ENCODE data around the gene PIP4K2A.
"Not testable (repeated sequence)": the region's sequence is repeated elsewhere in the genome, so short reads cannot be mapped to it uniquely, and the experiment has no call there.

The PIP4K2A gene

GRCh38 chr10:22544325-22545068 is 169.9 kb downstream of the PIP4K2A start:
- peak; percentile 34 for DNase-seq

DNA sequence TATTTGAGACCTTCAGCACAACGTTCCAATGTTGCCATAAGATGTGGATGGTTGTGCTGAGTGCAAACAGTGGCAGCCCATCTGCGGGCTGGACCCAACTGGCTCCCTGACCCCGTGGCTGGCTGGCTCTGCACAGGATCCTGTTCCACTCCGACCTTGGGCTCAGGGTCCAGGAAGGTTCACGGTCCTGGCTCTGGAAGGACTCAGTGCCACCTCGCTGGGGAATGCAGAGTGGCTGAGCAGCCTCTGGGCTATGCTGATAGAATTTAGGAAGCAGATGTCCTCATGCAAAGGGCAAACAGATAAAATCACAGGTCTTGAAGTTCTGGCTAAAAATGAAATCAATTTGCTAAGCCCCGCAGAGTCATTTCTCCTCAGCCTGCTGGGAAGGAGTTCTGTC is 171.6 kb downstream of the PIP4K2A start:
- no peak for DNase-seq

DNA sequence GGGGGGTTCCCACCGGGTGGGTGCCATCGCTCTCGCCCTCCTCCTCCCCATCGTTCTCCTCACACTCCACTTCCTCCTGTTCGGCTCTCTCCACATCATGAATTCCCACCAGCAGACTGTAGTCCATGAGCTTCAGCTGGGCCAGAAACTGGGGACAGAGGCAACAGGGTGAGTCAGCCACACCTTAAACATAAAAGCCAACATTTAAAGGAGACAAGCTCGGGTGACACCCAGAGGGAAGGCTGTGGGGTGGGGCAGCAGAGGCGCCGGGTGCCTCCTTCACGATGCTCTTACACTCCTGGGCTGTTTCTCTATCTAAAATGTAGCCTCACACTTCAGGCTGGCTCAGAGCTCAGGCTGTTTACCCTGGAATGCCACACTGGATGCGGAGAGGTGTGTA is 172.5 kb downstream of the PIP4K2A start:
- DNase-seq: no peak

DNA sequence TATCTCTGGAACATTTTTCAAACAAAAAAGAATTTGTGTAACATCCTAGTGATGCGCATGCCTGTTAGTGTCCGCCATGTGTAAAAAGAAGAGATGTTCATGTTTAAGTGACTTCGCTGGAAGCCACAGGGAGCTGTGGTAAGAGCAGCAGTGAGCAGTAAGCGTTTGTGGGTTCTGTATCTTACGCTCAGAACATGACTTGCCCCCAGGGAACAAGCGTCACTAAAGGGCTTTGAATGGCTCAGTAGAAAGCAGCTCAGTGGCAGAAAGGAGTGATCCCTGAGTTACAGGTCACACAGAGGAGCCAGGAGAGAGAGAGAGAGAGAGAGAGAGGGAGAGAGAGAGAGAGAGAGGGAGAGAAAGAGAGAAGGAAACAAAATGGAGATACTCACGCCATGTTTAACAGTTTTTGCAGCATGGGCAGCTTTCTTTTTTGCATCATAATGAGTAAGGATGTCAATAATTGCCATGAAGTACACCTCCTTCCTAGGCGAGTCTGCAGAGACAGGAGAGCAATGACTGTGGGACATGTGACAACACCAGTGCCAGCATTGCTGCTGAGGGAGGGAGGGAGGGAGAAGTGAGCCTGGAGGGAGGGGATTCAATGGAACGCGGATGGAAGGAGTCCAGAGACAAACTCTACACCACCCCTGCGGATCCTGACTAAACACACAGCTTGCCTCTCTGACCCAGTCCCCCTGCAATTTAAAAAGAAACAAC is 174.6 kb downstream of the PIP4K2A start:
- DNase-seq: no peak

DNA sequence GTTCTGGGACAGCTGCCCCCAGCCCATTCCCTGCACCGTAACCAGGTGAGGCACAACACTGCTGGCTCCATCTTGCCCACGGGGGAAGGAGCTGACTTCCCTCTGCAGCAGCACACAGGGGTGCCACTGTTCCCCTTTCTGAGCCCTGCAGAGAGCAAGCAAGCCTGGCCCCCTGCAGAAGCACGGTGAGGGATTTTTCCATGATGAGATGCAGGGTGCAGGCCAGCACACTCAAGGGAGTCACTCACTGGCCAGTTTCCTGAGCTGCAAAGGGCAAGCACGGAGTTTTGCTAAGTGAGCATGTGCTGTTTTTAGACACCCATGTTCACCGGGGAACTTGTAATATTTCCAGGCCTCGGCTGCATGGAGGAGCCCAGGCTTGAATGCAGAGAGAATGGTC is 176.6 kb downstream of the PIP4K2A start:
- no peak for DNase-seq

- DNase-seq: peak; percentile 27
Observed at GRCh38 chr10:22536620-22537019, 177.8 kb downstream of the PIP4K2A start.

GRCh38 chr10:22534849-22535604 is 179.4 kb downstream of the PIP4K2A start:
- DNase-seq: peak; percentile 47

- DNase-seq: peak; percentile 17
Observed at GRCh38 chr10:22531441-22531840, 182.9 kb downstream of the PIP4K2A start.

GRCh38 chr10:22531008-22531407 is 183.4 kb downstream of the PIP4K2A start:
- no peak for DNase-seq

DNA sequence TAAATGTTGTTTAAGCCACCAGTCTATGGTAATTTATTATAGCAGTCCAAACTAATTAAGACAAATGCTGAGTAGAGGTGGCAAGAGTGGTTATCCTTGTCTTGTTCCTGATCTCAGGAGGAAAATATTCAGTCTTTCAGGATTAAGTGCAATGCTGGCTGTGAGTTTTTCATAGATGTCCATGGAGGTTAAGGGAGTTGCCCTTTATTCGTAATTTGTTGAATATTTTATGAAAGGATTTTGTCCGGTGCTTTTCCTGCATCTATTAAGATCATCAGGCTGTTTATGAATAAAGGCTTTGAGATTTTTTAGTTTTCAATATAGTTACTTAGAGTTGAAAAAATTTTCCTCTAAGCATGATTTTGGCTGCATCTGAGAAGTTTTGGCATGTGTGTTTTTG is 186.9 kb downstream of the PIP4K2A start:
- DNase-seq: no peak

DNA sequence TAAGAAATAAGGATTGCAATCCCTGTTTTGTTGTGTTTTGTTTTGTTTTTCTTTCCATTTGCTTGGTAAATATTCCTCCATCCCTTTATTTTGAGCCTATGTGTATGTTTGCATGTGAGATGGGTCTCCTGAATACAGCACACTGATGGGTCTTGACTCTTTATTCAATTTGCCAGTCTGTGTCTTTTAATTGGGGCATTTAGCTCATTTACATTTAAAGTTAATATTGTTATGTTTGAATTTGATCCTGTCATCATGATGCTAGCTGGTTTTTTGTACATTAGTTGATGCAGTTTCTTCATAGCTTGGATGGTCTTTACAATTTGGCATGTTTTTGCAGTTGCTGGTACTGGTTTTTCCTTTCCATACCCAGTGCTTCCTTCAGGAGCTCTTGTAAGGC is 190.0 kb downstream of the PIP4K2A start:
- not testable (repeated sequence) for DNase-seq

- not testable (repeated sequence) for DNase-seq
Observed at GRCh38 chr10:22520645-22521044, 193.7 kb downstream of the PIP4K2A start.

- peak; percentile 67 for DNase-seq
Observed at GRCh38 chr10:22518167-22518724, 196.1 kb downstream of the PIP4K2A start.

- DNase-seq: no peak
Observed at GRCh38 chr10:22515009-22515408, 199.4 kb downstream of the PIP4K2A start.

GRCh38 chr10:22514414-22514758 is 200.0 kb downstream of the PIP4K2A start:
- DNase-seq: not testable (repeated sequence)

DNA sequence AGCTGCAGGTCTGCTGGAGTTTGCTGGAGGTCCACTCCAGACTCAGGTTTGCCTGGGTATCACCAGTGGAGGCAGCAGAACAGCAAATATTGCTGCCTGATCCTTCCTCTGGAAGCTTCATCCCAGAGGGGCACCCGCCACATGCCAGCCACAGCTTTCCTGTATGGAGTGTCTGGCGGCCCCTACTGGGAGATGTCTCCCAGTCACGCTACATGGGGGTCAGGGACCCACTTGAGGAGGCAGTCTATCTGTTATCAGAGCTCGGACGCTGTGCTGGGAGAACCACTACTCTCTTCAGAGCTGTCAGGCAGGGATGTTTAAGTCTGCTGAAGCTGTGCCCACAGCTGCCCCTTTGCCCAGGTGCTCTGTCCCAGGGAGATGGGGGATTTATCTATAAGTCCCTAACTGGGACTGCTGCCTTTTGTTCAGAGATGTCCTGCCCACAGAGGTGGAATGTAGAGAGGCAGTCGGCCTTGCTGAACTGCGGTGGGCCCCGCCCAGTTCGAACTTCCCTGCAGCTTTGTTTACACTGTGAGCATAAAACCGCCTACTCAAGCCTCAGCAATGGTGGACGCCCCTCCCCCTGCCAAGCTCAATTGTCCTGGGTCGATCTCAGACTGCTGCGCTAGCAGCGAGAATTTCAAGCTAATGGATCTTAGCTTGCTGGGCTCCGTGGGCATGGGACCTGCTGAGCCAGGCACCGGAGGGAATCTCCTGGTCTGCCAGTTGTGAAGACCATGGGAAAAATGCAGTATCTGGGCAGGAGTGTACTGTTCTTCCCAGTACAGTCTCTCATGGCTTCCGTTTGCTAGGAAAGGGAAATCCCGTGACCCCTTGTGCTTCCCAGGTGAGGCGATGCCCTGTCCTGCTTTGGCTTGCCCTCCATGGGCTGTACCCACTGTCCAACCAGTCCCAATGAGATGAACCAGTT is 200.6 kb downstream of the PIP4K2A start:
- peak; percentile 74 for DNase-seq

DNA sequence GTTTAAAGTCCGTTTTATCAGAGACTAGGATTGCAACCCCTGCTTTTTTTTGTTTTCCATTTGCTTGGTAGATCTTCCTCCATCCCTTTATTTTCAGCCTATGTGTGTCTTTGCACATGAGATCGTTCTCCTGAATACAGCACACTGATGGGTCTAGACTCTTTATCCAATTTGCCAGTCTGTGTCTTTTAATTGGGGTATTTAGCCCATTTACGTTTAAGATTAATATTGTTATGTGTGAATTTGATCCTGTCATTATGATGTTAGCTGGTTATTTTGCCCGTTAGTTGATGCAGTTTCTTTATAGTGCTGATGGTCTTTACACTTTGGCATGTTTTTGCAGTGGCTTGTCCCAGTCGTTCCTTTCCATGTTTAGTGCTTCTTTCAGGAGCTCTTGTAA is 202.4 kb downstream of the PIP4K2A start:
- not testable (repeated sequence) for DNase-seq

GRCh38 chr10:22508214-22508613 is 206.2 kb downstream of the PIP4K2A start:
- not testable (repeated sequence) for DNase-seq

DNA sequence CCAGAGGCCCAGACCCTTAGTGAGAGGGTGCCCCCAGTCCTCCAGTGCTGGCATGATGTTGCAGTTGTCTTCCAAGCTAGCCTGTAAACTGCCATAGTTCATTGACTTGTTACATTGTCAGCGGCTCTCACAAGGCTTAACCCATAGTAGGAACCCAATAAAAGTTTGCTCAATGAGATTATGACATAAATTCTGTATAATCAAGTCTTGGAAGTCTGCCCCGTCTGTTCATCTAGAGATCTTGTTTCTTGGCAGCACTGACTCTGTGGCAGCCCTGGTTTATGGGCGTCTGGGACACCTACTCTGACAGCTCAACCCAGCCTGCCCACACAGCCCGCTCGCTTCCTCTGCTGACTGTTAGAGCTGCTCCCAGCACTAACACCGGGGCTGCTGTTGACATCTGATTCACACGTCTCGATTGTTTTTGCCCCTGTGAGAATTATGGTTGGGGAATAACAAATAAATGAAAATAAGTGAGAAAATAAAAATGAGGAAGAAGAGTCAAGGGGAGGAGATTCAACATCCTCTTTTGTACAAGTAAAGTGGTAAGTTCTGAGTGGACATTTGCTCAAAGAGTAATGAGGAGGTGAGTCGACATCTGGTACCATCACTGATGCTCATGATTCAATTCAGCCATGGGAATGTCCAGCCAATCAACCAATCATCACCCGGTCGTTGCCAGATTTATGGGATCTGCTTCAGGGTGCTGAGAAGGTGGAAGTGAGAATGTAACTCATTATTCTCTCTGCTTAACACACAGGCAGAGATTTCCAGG is 208.3 kb downstream of the PIP4K2A start:
- no peak for DNase-seq

GRCh38 chr10:22504766-22505165 is 209.6 kb downstream of the PIP4K2A start:
- DNase-seq: no peak

- no peak for DNase-seq
Observed at GRCh38 chr10:22503315-22504088, 210.9 kb downstream of the PIP4K2A start.

Measured in DMS53 (cell line).